Erythroblast (primary cell): ENCODE results near the gene NDST1.

Experiments
- GATA1 ChIP-seq: IDR thresholded peaks from 2 replicates; pipeline ENCODE4 v1.6.1; 2011; ENCODE audit warnings: low read depth, mild to moderate bottlenecking, control low read depth, low read length, moderate library complexity
- POLR2A ChIP-seq: IDR thresholded peaks from 2 replicates; pipeline ENCODE4 v1.6.1; 2011; ENCODE audit warnings: mild to moderate bottlenecking, low read length

GRCh38 chr5:150599917-150600511 is 92.1 kb downstream of the NDST1 start:
- TF ChIP-seq POLR2A = no peak
- no peak for TF ChIP-seq GATA1
